HG03139 (cell line): Measurements from ENCODE around the gene MBTPS1.

Source experiments
- ATAC-seq: cut with Tn5 transposase; IDR thresholded peaks from one replicate; pipeline ENCODE4 v1.9.1; 2021; ENCODE audit not compliant: unreplicated experiment

Gene MBTPS1

DNA sequence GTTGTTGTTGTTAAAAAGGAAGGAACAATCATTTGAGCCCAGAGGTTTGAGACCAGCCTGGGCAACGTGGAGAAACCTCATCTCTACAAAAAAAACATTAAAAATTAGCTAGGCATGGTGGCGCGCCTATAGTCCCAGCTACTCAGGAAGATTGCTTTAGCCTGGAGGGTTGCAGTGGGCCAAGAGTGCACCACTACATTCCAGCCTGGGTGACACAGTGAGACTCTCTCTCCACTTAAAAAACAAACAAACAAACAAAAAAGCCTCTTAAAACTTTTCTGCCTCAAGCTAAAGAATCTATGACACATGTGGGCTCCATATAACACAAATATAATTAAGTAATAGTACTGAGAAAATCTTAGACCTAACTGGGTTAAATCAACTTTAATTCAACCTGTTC, 12.5 kb downstream of the MBTPS1 start:
- no peak for ATAC-seq

DNA sequence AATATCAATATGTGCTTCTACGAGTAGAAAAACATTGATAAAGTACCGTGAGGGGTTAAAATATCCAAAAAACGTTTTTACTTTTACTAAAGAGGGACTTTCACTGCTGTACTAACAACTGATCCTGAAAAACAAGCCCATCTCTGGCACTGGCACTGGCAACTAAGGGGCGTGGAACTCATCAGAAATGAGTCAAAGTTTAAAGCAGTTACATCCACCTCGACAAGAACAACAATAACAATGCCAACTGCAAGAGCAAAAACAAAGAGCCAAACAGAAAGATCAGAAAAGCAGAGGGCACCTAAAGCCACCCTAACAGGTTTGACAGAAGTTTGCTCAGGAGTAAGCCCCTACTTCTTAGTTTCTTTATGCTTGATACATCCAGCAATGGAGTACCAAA, 13.1 kb downstream of the MBTPS1 start:
- ATAC-seq: no peak

DNA sequence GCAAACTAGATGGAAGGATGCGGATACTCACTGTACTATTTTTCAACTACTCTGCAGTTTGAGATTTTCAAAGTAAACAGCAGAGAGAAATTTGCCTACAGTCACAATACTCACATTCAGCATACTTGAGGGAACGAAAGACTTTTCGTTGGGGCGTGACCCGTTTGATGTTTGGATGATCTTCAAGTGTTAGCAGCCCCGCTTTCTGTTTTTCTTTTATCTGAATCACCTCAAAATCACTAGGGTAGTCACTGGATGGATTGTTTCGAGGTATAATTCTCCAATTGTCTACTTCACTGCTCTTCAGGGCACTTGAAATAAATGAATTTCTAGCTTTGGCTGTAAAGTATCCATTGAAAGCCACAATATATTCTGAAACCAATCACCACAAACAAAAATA, 17.8 kb downstream of the MBTPS1 start:
- no peak for ATAC-seq

DNA sequence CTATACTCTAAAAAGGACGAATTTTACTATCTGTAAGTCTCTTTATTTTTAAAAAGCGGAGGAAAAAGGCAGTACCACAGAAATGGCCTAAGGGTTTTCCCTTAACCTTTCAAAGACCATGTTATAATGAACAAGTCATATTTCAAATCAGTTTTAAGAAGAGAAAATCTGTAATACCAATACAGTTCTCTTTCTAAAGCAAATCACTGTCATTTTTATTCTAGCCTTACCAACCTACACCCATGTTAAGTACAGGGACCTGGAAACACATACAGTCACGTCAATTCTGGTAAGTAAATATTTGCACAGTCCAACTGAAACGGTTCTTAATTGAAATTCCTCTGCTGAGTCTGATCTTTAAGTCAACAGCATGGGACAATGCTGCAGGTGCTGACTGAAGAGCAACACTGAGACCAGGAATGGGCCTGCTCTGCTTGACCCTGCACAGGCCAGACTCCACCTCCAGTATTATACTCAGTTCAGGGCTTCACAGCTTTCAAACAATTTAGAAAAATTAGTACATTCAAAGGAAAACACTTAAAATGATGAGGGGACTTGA, 20.2 kb downstream of the MBTPS1 start:
- no peak for ATAC-seq

DNA sequence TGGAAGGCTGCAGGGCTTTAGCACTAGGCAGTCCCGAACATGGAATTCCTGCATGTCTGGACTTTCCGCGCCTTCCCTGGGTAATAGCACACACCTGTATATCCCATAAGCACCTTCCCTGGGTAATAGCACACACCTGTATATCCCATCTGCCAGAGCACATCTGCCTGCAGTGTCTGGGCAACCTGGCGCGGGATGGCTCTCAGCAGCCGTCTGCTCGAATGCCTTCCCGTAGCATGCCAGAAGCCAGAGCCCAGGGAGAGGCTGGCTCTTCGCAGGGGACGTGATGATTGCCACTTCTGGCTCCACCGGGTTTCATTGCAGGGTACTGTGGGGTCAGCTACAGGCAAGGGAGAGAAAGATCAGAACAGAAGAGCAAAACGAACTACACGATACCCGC, 21.3 kb downstream of the MBTPS1 start:
- no peak for ATAC-seq

DNA sequence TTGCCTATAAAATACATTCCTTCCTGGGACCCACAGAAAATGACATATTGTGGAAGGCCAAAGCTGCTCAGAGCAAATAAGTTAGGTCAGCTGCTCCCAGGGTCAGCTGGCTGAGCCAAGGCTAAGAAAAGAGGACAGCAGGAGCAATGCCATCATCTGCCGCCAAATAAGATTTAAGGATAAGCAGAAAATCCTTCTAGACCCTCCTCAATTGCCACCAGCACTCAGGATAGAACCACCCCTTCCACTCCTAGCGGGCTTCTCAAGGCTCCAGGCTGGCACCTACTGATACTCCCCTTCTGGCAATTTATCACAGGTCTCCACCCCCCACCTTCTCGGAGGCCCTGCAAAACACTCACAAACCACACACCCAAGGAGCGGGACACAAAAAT, 22.9 kb downstream of the MBTPS1 start:
- ATAC-seq: no peak

DNA sequence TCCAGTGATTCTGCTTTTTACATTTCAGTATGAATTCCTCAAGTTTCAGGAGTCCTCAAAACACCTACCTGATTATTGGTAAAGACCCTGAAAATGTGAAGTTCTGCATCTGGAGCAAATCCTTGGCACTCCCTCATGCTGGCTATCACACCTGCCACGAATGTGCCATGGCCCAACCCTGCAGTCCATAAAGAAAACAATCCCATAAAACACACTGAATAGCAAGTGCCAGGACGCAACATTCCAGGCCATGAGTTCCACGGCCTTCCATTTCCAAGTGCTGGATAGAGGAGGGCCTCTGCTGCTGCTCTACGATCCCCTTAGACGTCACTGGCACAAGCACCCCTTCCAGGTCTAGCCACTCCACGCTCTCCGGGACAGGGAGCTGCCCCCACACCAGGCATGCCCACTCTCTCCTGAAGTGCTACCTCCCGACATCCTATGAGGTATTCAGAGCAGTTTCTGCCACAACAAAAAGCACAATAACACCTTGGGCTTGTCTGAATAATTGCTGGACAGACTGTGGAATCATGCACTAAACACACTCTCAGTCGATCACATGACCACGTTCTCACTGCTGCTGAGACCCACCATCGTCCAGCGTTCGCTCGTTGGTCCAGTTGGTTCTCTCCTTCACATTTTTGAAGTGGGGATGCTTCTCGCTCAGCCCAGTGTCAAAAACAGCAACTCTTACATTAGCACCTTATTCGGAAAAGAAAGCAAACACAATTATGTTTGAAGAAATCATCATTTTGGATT, 23.4 kb downstream of the MBTPS1 start:
- ATAC-seq: no peak

DNA sequence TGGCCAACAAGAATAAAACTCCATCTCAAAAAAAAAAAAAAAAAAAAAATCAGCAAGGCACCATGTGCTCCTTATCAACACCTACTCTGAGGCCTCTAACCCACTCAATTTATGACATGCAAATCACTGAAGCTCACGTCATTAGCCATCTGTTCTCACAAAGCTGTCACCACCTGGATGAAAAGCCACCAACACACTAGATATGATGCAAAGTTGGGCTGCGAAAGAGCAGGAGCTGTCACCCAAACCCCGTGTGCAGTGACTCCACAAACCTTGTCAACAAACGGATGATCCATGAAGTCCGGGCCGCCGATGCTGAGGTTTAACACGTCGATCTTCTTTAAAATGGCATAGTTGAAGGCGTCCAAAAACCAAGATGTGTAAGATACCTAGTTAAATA, 25.3 kb downstream of the MBTPS1 start:
- no peak for ATAC-seq

DNA sequence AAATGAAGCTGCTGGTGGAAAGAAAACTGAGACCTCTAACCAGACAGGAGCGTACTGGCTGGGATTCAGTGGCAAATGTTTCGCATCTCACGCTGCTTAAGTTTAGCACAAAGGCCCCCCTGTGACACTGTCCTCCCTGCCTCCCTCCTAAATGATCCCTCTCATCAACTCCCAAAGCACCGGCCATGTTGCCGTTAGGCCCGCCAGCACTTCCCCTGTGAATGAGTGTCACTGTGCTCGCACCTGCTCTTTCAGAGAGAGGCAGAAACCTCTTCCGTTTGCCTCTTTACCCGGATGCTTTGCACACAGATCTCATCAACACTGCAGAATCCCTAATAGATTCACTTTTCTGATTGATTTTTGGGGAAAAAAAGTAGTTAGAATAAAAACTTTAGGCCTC, 26.5 kb downstream of the MBTPS1 start:
- ATAC-seq: no peak

DNA sequence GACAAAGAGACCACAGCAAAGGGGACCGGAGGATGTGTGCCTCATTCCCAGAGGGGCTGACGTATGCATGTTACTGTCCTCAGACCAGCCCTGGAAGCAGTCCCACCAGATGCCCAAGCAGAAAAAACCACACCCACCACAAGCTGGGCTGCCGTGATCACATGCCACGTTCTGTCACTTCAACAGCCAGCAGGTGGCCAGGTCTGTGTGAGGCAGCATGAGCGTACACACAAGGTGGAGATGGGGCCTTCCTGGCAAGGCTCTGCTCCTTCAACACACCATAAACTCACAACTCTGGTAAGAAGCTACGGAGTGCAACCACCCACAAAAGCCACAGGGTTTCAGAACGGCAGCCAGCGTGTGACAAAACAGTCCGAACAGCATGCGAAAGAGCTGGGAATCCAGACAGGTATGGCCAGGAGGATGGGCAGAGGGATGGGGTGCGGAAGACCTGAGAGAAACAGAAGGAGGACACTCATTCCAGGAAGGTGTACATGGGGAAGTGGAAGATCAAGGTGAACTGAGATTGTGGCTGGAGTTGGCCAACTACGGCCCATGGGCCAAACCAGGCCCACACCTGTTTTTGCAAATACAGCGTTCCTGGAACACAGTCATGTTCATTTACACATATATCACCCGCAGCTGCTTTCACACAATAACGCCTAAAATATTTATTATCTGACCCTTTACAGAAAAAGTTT, 27.9 kb downstream of the MBTPS1 start:
- ATAC-seq: peak; percentile 86

DNA sequence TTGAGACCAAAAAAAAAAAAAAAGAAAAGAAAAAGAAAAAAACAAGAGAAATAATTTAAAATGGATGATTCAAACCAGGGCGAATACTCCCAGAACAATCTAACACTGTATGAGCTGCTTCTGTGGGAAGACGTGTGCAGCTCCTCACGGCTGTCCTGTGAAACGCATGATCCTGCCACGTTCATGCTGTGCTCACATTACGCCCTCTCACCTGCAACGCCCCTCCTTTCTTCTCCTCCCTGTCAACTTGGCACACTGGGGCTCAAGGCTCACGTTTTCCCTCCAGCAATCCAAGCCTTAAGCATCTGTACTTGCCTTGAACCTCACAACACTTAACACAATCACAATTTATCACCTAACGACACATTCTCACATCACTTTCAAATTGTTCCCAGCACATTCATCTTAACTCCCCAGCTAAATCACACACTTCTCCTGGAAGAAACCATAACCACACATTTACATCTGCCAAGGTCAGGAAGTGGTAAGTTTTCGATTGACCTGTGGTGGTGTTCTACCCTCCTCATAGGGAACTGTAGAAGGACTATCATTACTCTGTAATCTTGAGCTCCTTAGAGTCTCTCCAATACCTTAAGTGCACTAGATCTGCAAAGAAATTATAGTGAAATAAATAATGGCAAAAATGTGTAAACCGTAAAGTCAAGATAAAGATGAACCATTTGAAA, 29.1 kb downstream of the MBTPS1 start:
- ATAC-seq: no peak

DNA sequence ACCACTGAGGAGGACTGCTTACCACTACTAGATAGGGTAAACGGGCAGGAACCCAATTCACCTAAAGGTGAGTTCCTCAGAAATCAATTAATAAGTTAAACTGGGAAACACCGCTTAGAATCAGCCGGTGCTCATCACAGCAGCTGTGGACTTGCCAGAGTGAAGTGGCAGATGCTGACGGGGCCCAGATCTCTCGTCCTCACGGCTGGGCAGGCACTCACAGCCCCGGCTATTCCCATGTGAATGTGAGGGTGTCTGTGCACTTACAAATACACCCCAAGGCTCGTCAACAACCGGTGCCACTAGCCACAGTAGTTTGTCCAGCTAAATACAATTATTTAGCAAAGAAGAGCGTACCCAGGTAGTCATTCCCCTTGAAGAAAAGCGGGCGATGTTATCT, 29.7 kb downstream of the MBTPS1 start:
- no peak for ATAC-seq

DNA sequence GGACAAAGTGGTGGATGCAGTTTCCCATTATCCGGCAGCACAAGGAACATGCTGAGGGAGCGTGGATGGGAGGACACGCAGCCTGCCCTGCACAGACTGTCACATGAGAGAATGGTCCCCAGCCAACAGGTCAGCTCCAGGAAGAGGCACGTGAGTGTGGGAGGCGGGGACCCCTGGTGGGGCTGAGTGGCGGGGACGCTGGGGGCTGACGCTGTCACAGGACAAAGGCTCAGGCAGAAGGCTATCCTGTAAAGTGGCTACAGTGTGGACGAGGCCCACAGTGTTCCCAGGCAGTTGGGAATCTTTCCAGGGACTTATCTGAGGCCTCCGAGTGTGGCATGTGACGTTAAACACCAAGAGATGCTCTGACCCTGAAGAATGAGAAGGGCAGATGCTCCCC, 30.4 kb downstream of the MBTPS1 start:
- ATAC-seq: no peak

DNA sequence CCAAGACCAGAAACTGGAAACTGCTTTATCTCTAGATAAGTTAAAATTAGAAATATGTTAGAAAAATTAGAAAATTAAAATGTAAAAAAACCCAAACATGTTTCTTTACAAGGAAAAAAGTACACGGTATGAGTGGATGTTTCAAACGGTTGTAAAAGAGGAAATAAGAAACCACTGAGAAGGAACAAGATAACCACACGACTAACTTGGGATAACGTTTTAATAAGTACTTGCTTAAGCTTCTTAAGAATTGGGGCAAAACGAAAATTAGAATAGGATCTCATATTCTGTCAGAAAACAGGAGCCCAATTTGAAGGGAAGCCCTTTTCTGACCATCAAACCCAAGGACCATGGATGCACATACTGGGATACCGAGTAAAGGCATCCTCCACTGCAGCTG, 31.0 kb downstream of the MBTPS1 start:
- ATAC-seq: no peak

DNA sequence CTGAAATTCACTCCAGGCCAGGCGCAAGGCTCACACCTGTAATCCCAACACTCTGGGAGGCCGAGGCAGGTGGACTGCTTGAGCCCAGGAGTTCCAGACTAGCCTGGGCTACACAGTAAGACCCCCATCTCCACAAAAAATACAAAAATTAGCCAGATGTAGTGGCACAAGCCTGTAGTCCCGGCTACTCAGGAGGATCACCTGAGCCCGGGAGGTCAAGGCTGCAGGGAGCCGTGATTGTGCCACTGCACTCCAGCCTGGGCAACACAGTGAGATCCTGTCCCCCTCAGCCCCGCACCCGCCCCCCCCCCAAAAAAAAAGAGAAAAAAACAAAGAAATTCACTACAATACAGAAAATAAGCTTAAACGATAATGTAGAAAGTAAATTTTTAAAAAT, 31.5 kb downstream of the MBTPS1 start:
- no peak for ATAC-seq

DNA sequence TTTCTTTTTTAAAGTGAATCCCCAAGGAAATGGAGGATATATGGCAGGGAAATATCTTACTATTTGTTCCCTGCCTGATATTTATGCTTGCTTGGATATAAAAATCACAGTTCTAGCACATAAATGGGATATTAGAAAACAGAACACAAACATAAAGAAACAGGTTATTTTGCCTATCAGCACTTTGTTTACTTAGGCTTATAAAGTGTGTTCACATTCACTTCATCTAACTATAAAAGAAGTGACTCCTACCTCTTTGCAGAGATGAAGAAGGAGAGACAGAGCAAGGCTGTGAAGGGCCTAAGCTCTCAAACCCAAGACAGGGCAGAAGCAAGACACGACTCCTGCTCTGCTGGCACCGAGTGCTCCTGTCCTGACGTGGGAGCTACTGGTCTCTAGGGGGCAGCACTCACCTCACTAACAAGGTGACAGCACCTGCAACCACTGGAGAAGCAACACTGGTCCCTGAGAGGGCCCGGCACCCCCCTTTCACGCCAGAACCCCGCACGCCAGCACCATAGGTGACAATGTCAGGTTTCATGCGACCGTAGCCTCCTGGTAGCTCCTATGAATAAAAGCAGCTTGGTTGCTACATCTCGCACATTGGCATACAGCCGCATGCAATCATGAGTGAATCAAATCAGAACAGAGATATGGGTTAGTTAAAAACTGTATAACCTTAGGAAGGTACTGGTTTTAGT, 32.0 kb downstream of the MBTPS1 start:
- no peak for ATAC-seq

DNA sequence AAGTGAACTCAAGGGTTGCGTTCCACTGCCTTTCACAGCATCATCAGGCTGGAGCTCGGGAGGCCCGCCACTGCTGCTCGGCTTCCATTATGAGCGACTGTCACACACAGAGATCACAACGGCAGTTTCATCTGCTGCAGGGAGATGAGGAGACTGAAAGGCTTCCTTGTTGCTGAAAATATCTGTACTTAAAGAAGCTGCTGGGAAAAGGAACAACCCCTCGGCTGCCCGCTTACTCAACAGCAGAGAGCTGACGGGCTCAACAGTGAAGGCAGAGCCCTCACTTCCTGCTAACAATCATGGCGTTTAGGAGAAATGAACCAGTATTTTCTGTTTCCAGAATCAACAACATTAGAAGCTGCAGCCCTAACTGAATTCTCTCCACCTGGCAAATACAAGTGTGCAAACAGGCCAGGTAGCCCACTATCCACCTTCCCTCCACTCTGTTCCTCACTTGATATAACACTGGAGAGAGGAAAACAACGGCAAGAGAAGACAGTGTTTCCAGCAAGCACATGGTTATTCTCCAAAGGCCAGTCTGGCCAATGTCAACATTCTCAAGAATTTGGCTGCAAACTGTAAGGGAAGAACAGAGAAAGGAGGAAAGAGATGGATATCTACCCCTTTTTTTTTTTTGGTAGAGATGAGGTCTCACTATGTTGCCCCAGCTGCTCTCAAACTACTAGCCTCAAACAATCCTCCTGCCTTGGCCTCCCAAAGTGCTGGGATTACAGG, 33.7 kb downstream of the MBTPS1 start:
- no peak for ATAC-seq

DNA sequence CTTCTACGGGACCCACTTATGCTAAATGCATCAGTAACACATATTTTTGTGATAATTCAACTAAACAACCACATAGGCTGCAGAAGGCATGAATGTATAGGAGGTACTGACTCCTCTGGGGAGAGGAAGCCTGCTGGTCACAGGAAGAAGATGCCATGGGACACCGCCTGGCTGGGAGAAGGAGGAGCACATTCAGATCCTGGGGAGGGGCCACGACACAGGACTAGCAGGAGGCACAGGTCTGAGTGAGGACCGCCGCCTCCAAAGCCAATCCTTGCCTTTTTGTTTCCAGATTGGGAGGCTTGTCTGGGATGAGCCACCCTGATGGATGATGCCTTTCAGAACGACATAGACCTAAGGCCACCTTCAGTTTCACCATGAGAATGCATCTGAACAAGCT, 34.6 kb downstream of the MBTPS1 start:
- no peak for ATAC-seq

DNA sequence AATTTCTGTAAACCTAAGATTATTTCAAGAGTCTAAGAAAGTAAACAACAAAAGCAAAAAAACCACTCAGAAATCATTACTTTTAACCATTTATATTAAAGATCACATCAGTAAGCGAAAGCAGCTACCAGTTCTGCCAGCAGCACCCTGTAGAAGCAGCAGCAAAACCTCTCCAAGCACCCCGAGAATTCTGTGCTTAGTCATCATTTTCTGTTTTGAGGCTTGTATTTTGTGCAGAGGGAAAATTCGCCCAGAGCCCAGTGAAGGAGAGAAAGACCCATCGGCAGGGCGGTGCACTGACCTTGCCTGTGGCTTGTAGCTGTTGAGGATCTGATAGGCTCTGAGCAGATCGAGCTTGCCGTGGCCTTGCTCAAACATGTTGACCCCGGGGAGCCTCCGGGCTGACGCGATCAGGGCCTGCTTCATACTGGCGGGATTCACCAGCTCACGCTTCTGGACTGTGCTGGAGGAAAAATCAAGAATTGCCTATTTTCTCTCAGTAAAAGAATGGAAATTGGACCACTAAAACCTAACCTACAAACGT, 35.2 kb downstream of the MBTPS1 start:
- no peak for ATAC-seq

DNA sequence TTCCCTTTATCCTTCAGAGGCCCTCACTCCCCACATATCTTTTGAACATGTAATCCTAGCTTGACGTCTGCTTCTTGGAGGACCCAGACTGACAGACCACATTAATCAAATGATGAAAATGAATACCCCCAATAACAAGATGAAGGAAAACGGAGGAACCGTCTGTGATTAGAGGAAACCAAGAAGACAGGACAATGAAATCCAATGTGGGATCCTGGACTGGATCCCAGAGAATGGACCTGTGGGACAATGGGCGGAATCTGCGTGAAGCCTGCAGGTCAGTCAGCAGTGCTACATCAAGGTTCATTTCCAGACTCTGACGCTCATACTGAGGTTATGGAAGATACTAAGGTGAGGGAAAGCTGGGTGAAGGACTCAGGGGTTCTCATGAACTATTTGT, 35.9 kb downstream of the MBTPS1 start:
- ATAC-seq: no peak
